Osteoblast (primary cell): ENCODE results near the gene CEP170B. TPM values are rescaled to one million over a fixed set of nuclear protein-coding genes. Genes with fewer than 3 reads are reported as not detected.
A peak's percentile ranks its signal among the peaks of the same experiment; 100 is the strongest.

Experiments
- DNase-seq: peaks from one replicate; pipeline ENCODE4 v3.0.0; 2011; ENCODE audit warnings: low spot score, mixed read lengths; ENCODE audit not compliant: insufficient read length; ENCODE audit errors: missing footprints
- H2AFZ ChIP-seq: 2 replicates; pipeline ENCODE4 v1.6.0; 2011; ENCODE audit warnings: mild to moderate bottlenecking, low read length
- H3K27ac ChIP-seq: 2 replicates; pipeline ENCODE4 v1.5.1; 2011; ENCODE audit warnings: mild to moderate bottlenecking, low read depth, low read length, moderate library complexity
- H3K27me3 ChIP-seq: 2 replicates; pipeline ENCODE4 v1.6.0; 2012; ENCODE audit warnings: mild to moderate bottlenecking, control low read depth, inconsistent platforms, low read length, moderate library complexity; ENCODE audit not compliant: insufficient read depth
- H3K36me3 ChIP-seq: 2 replicates; pipeline ENCODE4 v1.5.1; 2011; ENCODE audit warnings: mild to moderate bottlenecking, low read length, control low read depth, moderate library complexity; ENCODE audit not compliant: insufficient read depth
- H3K4me1 ChIP-seq: 2 replicates; pipeline ENCODE4 v1.5.1; 2011; ENCODE audit warnings: mild to moderate bottlenecking, low read length, control low read depth, moderate library complexity; ENCODE audit not compliant: insufficient read depth
- H3K4me2 ChIP-seq: 2 replicates; pipeline ENCODE4 v1.6.0; 2011; ENCODE audit warnings: mild to moderate bottlenecking, low read length; ENCODE audit not compliant: insufficient read depth
- H3K4me3 ChIP-seq: fragments of 200-600 bp; sonication (generic); 3 replicates; pipeline ENCODE4 v1.5.1; 2012; ENCODE audit warnings: mild to moderate bottlenecking, low read length, inconsistent platforms; ENCODE audit not compliant: insufficient read depth
- H3K79me2 ChIP-seq: 2 replicates; pipeline ENCODE4 v1.6.0; 2012; ENCODE audit warnings: mild to moderate bottlenecking, low read length, control low read depth, inconsistent platforms; ENCODE audit not compliant: insufficient read depth
- H3K9me3 ChIP-seq: 2 replicates; pipeline ENCODE4 v1.5.1; 2011; ENCODE audit warnings: low read depth, low read length, control low read depth
- H4K20me1 ChIP-seq: 2 replicates; pipeline ENCODE4 v1.6.0; 2012; ENCODE audit warnings: mild to moderate bottlenecking, low read length, control low read depth; ENCODE audit not compliant: insufficient read depth
- CTCF ChIP-seq: IDR thresholded peaks from 2 replicates; pipeline ENCODE4 v1.5.1; 2011; ENCODE audit warnings: mild to moderate bottlenecking, low read depth, low read length, moderate library complexity; ENCODE audit errors: extremely low read depth
- total RNA-seq: library from RNA; depleted of rRNA; stranded (reverse); fragments of >200 nt; gene quantifications from 2 replicates; pipeline ENCODE4 v1.2.3, GENCODE V29; 2012

The CEP170B gene
- total RNA-seq, 1 donor: 21.0 TPM

- no peak for TF ChIP-seq CTCF
- DNase-seq: peak; percentile 66
These were observed 61.0 kb downstream of the CEP170B start for GRCh38 chr14:104925855-104926609.

GRCh38 chr14:104926619-104927431 lies 61.8 kb downstream of the CEP170B start:
- Histone ChIP-seq H3K27me3 (peaks cover 5% of the 10 kb centered on the region), H3K79me2 (no peaks in the 10 kb centered on the region), H4K20me1 (no peaks in the 10 kb centered on the region), H3K27ac (no peak overlapping the region), H3K36me3 (no peaks in the 10 kb centered on the region), H3K4me3 (no peak overlapping the region), H2AFZ (no peak overlapping the region), H3K4me2 (no peak overlapping the region), H3K9me3 (peaks cover 4% of the 10 kb centered on the region), H3K4me1 (no peaks in the 10 kb centered on the region)
- peak; percentile 72 for DNase-seq
- TF ChIP-seq CTCF: no peak

More at GRCh38 chr14:104925855-104926609, 61.0 kb downstream of the CEP170B start:
- Histone ChIP-seq H3K4me1 (no peaks in the 10 kb centered on the region), H3K79me2 (no peaks in the 10 kb centered on the region), H3K36me3 (no peaks in the 10 kb centered on the region), H3K4me3 (no peak overlapping the region), H3K4me2 (no peak overlapping the region), H4K20me1 (no peaks in the 10 kb centered on the region), H3K27me3 (no peaks in the 10 kb centered on the region), H2AFZ (no peak overlapping the region), H3K9me3 (peaks cover 4% of the 10 kb centered on the region), H3K27ac (no peak overlapping the region)

GRCh38 chr14:104927432-104927816 lies 62.4 kb downstream of the CEP170B start:
- Histone ChIP-seq H3K4me1 (no peaks in the 10 kb centered on the region), H3K36me3 (no peaks in the 10 kb centered on the region), H3K27ac (no peak overlapping the region), H3K27me3 (peaks cover 11% of the 10 kb centered on the region), H2AFZ (no peak overlapping the region), H3K79me2 (no peaks in the 10 kb centered on the region), H3K4me3 (no peak overlapping the region), H4K20me1 (no peaks in the 10 kb centered on the region), H3K4me2 (no peak overlapping the region), H3K9me3 (peaks cover 4% of the 10 kb centered on the region)
- no peak for TF ChIP-seq CTCF
- peak; percentile 78 for DNase-seq

GRCh38 chr14:104927901-104928300 lies 62.8 kb downstream of the CEP170B start:
- no peak overlapping the region for H3K4me2 ChIP-seq
- peak; percentile 70 for DNase-seq
- no peaks in the 10 kb centered on the region for H3K4me1 ChIP-seq
- TF ChIP-seq CTCF: no peak
- H4K20me1 ChIP-seq: no peaks in the 10 kb centered on the region
- H3K36me3 ChIP-seq: no peaks in the 10 kb centered on the region
- H3K27ac ChIP-seq: no peak overlapping the region
- H2AFZ ChIP-seq: no peak overlapping the region
- no peaks in the 10 kb centered on the region for H3K79me2 ChIP-seq
- H3K27me3 ChIP-seq: peaks cover 15% of the 10 kb centered on the region
- no peak overlapping the region for H3K4me3 ChIP-seq
- H3K9me3 ChIP-seq: peaks cover 4% of the 10 kb centered on the region
